ENCODE measurements around the gene AHDC1.

GRCh38 chr1:27605300-27605766 lies 1.4 kb upstream of the AHDC1 start:
- TF ChIP-seq ARNTL (CRISPR knock-in tag; IDR thresholded peaks at IDR 0.05; ENCODE audit: borderline replicate concordance, low read depth): no peak
- no peak for TF ChIP-seq PATZ1 (CRISPR knock-in tag; IDR thresholded peaks at IDR 0.05; ENCODE audit: borderline replicate concordance)
- TF ChIP-seq TOX (CRISPR knock-in tag; IDR thresholded peaks at IDR 0.05; ENCODE audit: borderline replicate concordance): no peak
- no peak for TF ChIP-seq ZFP3 (CRISPR knock-in tag; IDR thresholded peaks at IDR 0.05)
- no peak for TF ChIP-seq ZNF8 (CRISPR knock-in tag; IDR thresholded peaks at IDR 0.05)
- TF ChIP-seq SNAI2 (CRISPR knock-in tag; IDR thresholded peaks at IDR 0.05): no peak
- no peak for TF ChIP-seq ISL1 (CRISPR knock-in tag; IDR thresholded peaks at IDR 0.05)
- no peak for TF ChIP-seq PPARA (CRISPR knock-in tag; IDR thresholded peaks at IDR 0.05; ENCODE audit: borderline replicate concordance)
- TF ChIP-seq RARB (CRISPR knock-in tag; IDR thresholded peaks at IDR 0.05): no peak
- TF ChIP-seq ESRRG (CRISPR knock-in tag; IDR thresholded peaks at IDR 0.05): no peak
- no peak for TF ChIP-seq ZFP30 (CRISPR knock-in tag; IDR thresholded peaks at IDR 0.05)
- TF ChIP-seq ZNF565 (CRISPR knock-in tag; conservative IDR thresholded peaks at IDR 0.05; ENCODE audit: low read depth): no peak
- no peak for TF ChIP-seq ZC3H10 (CRISPR knock-in tag; IDR thresholded peaks at IDR 0.05)
- TF ChIP-seq CSRNP3 (CRISPR knock-in tag; IDR thresholded peaks at IDR 0.05): no peak

Data from SK-N-SH treated with all-trans-retinoic acid at 6 μM for 48 hours (cell line).